T follicular helper cell (primary cell): ENCODE results near the gene EXOC6B.
A peak's percentile ranks its signal among the peaks of the same experiment; 100 is the strongest.

Source experiments
- DNase-seq: peaks from one replicate; pipeline ENCODE4 v3.0.0-alpha.2; 2020; ENCODE audit warnings: low read depth
- total RNA-seq, 2 experiments: gene quantifications; one replicate each; lab custom pipeline; 2026; lab: John Stamatoyannopoulos, UW

EXOC6B gene
- 13.2 to 25.7 reads per million in 2 experiments for total RNA-seq

GRCh38 chr2:72825257-72826155, at the start of gene EXOC6B:
Gene EXOC6B, minus strand, starts transcription at chr2:72826033.
- peak; percentile 77 for DNase-seq

GRCh38 chr2:72871880-72872279, 46.0 kb upstream of the EXOC6B start:
- no peak for DNase-seq

- DNase-seq = no peak
Measured at GRCh38 chr2:72871060-72871459, 45.2 kb upstream of the EXOC6B start.

GRCh38 chr2:72864500-72864899, 38.7 kb upstream of the EXOC6B start:
- no peak for DNase-seq

- DNase-seq = no peak
Measured at GRCh38 chr2:72863046-72863445, 37.2 kb upstream of the EXOC6B start.

GRCh38 chr2:72862239-72862988, 36.6 kb upstream of the EXOC6B start:
- peak; percentile 78 for DNase-seq

- peak; percentile 37 for DNase-seq
Measured at GRCh38 chr2:72859831-72860262, 34.0 kb upstream of the EXOC6B start.

GRCh38 chr2:72851333-72851732, 25.5 kb upstream of the EXOC6B start:
- no peak for DNase-seq

GRCh38 chr2:72849138-72849462, 23.3 kb upstream of the EXOC6B start:
- DNase-seq = no peak

GRCh38 chr2:72848436-72849137, 22.8 kb upstream of the EXOC6B start:
- no peak for DNase-seq

- DNase-seq = no peak
Measured at GRCh38 chr2:72847534-72848315, 21.9 kb upstream of the EXOC6B start.

GRCh38 chr2:72846171-72847095, 20.6 kb upstream of the EXOC6B start:
- no peak for DNase-seq

- no peak for DNase-seq
Measured at GRCh38 chr2:72843301-72843700, 17.5 kb upstream of the EXOC6B start.

GRCh38 chr2:72841462-72842125, 15.8 kb upstream of the EXOC6B start:
- no peak for DNase-seq

GRCh38 chr2:72840066-72840465, 14.2 kb upstream of the EXOC6B start:
- no peak for DNase-seq

- no peak for DNase-seq
Measured at GRCh38 chr2:72837171-72837570, 11.3 kb upstream of the EXOC6B start.

- DNase-seq = no peak
Measured at GRCh38 chr2:72835403-72835802, 9.6 kb upstream of the EXOC6B start.

- no peak for DNase-seq
Measured at GRCh38 chr2:72834596-72834995, 8.8 kb upstream of the EXOC6B start.

GRCh38 chr2:72833084-72833714, 7.4 kb upstream of the EXOC6B start:
- DNase-seq = no peak
